Kidney epithelial cell (primary cell): Measurements from ENCODE around the gene TACR2. TPM values are rescaled to one million over a fixed set of nuclear protein-coding genes. Genes with fewer than 3 reads are reported as not detected.

Source experiments
- DNase-seq: peaks from one replicate; pipeline ENCODE4 v3.0.0-alpha.2; 2010; ENCODE audit warnings: low read depth
- H3K27me3 ChIP-seq: 2 replicates; pipeline ENCODE4 v1.6.0; 2011; ENCODE audit warnings: low read length; ENCODE audit not compliant: control insufficient read depth, insufficient read depth
- H3K36me3 ChIP-seq: 2 replicates; pipeline ENCODE4 v1.5.1; 2011; ENCODE audit warnings: low read length; ENCODE audit not compliant: control insufficient read depth, insufficient read depth
- H3K4me3 ChIP-seq: 2 replicates; pipeline ENCODE4 v1.5.1; 2011; ENCODE audit warnings: low read depth, mild to moderate bottlenecking, control low read depth, low read length
- total RNA-seq: library from RNA; depleted of rRNA; stranded (reverse); fragments of >200 nt; gene quantifications from 2 replicates; pipeline ENCODE4 v1.2.3, GENCODE V29; 2015
- TF ChIP-seq, protein P1 (sequence below): IDR thresholded peaks from 2 replicates; pipeline ENCODE4 v1.5.1; 2011; ENCODE audit warnings: mild to moderate bottlenecking, moderate library complexity, low read length, control low read depth, inconsistent platforms; ENCODE audit not compliant: insufficient read depth, poor library complexity, severe bottlenecking

TACR2 gene
- total RNA-seq, 1 donor from 2014 or later, result not detected

DNA sequence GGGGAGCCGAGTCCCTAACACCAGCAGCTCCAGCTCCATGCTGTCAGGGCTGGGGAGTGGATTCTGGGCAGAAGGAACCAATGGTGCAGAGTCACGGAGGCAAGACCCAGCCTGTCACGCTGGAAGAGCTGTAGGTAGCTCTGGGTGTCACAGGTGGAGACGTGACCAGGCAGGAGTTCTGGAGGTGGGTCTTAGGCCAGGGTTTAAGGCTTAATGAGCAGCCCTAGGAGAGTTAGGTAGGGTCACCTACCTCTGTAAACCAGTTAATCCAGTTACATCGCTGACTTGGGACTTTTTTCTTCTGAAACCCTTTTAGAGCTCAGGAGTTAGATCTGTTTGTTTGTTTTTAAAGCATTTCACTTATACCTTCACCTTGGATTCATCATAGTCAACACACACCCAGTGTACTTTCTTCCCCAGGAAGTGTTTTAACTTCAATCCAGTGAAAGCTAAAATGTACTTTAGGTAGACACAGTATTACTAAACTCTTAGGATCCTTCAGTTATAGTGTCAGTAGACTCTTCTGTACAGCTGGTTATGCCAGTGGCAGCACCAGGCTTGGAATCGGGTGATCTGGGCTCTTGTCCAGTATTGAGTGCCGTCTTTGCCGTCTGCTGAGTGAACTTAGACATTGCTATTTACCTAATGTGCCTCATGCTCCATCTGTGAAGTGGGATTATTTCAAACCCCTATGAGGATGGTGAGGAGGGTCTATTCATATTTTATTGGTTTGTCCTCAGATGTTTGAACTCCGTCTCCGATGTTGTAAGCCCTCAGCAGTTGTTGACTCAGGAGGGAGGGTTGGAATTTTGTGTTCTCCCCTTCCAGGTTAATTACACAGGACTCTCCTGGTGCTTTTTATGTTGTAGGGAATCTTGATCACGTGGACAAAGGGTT lies 31.0 kb downstream of the TACR2 start:
- no peak overlapping the region for H3K4me3 ChIP-seq
- no peaks in the 10 kb centered on the region for H3K27me3 ChIP-seq
- H3K36me3 ChIP-seq, result no peaks in the 10 kb centered on the region
- DNase-seq, result no peak
- TF ChIP-seq, protein P1, sequence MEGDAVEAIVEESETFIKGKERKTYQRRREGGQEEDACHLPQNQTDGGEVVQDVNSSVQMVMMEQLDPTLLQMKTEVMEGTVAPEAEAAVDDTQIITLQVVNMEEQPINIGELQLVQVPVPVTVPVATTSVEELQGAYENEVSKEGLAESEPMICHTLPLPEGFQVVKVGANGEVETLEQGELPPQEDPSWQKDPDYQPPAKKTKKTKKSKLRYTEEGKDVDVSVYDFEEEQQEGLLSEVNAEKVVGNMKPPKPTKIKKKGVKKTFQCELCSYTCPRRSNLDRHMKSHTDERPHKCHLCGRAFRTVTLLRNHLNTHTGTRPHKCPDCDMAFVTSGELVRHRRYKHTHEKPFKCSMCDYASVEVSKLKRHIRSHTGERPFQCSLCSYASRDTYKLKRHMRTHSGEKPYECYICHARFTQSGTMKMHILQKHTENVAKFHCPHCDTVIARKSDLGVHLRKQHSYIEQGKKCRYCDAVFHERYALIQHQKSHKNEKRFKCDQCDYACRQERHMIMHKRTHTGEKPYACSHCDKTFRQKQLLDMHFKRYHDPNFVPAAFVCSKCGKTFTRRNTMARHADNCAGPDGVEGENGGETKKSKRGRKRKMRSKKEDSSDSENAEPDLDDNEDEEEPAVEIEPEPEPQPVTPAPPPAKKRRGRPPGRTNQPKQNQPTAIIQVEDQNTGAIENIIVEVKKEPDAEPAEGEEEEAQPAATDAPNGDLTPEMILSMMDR, result no peak

DNA sequence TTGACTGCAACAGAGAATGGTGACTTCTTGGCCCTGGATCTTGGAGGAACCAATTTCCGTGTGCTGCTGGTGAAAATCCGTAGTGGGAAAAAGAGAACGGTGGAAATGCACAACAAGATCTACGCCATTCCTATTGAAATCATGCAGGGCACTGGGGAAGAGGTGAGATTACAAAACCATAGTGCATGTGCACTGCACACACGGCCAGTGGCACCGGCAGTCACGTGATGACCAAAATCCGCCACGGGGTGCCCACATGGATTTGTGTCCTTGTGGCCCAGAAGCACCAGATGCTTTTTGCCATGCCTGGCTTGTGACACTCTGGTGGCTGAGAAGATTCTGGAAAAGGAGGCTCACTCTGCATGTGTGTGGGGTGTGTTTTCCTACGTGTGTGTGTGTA lies 32.4 kb downstream of the TACR2 start:
- no peak overlapping the region for H3K4me3 ChIP-seq
- no peak for DNase-seq
- H3K36me3 ChIP-seq, result peaks cover 2% of the 10 kb centered on the region
- TF ChIP-seq, protein P1, result no peak
- H3K27me3 ChIP-seq, result no peaks in the 10 kb centered on the region

DNA sequence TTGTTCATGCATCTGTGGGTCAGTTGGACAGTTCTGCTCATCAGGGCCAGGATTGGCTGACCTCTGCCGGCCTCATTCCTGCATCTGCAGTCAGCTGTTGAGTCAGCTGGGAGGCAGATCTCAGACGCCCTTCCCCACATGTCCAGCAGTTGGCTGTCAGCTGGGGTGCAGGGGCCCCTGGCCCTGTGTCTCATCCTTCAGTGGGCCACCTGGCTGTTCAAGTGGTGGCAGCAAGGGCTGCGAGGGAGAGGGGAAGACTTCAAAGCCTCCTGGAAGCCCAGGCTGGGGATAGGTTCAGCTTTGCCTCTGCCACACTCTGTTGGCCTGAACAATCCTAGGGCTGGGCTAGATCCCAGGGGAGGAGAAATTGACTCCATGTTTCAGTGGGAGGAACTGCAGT lies 33.2 kb downstream of the TACR2 start:
- peaks cover 2% of the 10 kb centered on the region for H3K36me3 ChIP-seq
- no peak for DNase-seq
- TF ChIP-seq, protein P1, result peak; percentile 4
- no peak overlapping the region for H3K4me3 ChIP-seq
- H3K27me3 ChIP-seq, result no peaks in the 10 kb centered on the region

DNA sequence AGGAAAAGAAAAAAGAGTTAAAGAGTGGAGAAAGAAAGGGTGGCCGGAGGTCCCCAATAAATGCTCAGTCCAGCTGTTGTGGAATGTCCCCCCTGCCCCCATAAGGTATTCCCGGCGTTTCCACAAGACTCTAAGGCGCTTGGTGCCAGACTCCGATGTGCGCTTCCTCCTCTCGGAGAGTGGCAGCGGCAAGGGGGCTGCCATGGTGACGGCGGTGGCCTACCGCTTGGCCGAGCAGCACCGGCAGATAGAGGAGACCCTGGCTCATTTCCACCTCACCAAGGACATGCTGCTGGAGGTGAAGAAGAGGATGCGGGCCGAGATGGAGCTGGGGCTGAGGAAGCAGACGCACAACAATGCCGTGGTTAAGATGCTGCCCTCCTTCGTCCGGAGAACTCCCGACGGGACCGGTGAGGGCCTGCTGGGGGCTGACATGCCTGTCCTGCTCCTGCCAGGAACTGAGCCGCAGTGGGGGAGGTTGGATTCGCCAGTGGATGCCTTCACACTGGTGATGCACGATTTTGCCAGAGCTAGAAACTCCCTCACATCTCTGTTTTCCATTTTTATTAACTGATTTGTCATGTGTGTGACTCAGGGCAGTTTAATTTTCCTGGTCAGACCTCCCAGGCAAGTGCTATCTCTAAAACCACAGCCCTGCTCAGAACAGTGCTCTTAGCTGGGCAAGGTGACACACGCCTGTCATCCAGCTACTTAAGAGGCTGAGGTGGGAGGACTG lies 34.2 kb downstream of the TACR2 start:
- H3K27me3 ChIP-seq, result no peaks in the 10 kb centered on the region
- peak; percentile 92 for DNase-seq
- peaks cover 3% of the 10 kb centered on the region for H3K36me3 ChIP-seq
- H3K4me3 ChIP-seq, result no peak overlapping the region
- TF ChIP-seq, protein P1, result no peak

DNA sequence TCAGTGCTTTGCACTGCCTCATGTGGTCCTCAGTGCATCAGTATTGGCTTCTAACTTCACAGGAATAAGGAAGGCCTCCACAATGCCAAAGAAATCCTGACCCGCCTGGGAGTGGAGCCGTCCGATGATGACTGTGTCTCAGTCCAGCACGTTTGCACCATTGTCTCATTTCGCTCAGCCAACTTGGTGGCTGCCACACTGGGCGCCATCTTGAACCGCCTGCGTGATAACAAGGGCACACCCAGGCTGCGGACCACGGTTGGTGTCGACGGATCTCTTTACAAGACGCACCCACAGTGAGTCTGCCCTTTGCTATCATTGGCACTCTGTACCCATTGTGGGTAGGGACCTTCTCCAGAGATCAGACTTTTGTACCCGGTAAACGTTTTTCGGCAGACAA lies 36.9 kb downstream of the TACR2 start:
- TF ChIP-seq, protein P1, result no peak
- DNase-seq, result no peak
- Histone ChIP-seq H3K27me3 (no peaks in the 10 kb centered on the region), H3K4me3 (no peak overlapping the region), H3K36me3 (peaks cover 3% of the 10 kb centered on the region)
